Fibroblast of skin of scalp (primary cell): ENCODE measurements around the gene MYO16.

ENCODE experiments used
- DNase-seq: peaks from one replicate; pipeline ENCODE4 v3.0.0-alpha.2; 2013

The MYO16 gene

GRCh38 chr13:108663710-108664109 lies 34.3 kb downstream of the MYO16 start:
- DNase-seq: no peak

- DNase-seq: no peak
These were observed 37.8 kb downstream of the MYO16 start for GRCh38 chr13:108667205-108667604.

- no peak for DNase-seq
These were observed 40.0 kb downstream of the MYO16 start for GRCh38 chr13:108669381-108669780.

DNA sequence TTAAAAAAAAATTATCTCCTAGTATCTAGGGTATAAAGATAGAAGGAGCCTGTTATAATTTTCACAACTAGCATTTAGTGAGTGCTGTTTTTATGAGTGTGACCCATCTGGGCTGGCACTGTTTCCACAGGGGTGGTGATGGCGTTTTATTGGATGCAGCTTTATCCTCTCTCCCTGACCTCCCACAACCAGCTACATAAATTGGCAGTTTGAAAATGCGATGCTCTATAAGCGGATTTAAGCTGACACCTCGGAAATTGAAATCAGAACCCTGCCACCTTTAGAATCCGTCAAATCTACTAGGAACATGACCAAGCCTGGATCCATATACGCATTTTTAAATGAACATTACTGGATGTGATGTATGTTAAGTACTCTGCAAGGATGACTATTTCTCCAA lies 44.9 kb downstream of the MYO16 start:
- no peak for DNase-seq

DNA sequence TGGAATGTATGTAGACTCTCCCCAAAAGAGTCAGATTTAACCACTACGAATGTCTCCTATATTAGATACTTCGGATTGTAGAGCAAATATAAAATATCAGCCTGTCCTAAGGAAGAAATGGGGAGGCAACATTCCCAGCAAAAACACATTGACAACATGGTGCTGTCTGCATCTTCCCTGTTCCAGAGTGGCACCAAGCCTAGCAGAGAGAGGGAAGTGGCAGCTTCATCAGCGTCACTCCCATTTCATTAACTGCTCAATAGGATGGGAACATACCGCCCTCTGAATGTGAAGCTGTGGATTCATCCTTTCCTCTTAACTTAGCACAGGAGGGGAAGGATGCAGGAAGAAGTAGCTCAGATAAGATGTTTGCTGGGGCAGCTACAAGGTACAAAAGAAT lies 45.4 kb downstream of the MYO16 start:
- DNase-seq: no peak

DNA sequence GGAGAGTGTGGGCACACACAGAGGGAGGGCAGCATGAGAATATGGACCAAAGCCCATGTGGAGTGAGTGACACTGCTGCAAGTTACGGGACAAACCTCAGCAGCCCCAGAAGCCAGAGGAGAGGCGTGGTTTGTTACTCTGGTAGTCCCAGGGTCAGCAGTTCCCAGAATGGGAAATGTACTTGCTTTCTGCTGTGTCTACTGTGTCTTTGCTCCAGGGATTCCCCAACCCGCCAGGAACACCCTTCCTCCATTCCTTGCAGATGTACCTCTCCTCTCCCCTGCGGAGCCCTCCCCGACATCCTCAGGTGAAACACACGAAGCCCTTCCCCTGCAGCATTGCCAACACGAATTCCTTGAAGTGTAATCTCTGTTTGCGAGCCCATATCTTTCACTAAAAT lies 47.2 kb downstream of the MYO16 start:
- DNase-seq: no peak

DNA sequence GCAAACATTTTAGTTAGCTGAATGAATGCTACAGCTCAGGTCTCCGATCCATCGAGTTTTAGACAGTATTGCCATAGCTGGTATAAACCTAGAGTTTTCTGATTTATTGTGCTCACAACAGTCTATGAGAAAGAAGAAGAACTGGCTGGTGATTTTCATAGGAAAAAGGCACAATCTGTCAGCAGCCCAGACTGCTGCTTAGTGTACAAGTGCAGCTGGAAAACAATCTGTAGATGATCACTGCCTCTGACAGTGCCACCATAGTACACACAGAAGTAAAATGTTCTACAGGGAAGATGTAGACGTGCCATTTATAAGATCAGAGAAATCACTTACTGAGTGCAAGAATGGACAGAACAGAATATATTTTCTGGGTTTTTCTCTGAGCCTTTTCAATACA lies 48.4 kb downstream of the MYO16 start:
- DNase-seq: no peak

- DNase-seq: peak; percentile 58
These were observed 50.6 kb downstream of the MYO16 start for GRCh38 chr13:108680011-108680410.

GRCh38 chr13:108681986-108682575 lies 52.7 kb downstream of the MYO16 start:
- DNase-seq: peak; percentile 82

DNA sequence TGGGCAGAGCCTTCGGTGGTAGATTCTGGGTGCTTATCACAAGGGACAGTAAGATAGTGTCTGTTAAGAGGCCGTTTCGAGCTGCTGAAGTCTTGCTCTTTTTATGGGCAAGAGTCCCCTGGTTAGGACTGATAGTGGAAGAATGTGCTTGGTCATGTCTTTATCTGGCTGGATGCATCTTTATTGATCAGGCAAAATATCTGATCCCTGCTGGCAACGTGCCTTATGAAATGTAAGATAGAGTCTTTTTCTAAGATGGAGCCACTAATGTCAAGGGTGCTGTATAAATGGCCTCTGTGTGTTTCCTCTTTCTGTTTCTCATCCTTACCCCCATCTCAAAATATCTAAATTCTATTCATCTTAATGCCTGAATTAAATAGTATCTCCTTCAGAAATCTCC lies 53.3 kb downstream of the MYO16 start:
- no peak for DNase-seq

- DNase-seq: no peak
These were observed 56.6 kb downstream of the MYO16 start for GRCh38 chr13:108686027-108686426.

DNA sequence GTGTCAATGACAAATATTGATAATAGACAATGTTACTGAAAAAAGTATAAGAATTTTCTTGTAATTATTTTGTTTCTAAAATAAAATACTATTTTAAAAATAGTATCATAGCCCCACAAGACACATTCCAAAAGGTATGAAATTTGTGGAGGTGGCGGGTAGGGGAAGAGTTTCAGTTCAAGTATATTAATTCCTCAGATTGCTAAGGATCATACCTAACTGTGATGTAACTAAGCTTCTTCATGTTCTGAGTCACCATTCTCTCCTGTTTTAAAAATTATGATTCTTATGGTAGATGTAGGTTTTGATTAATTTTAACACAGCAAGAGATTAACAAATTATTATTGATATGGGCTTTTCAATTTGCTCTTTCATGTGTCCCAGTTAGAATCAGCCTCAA lies 61.3 kb downstream of the MYO16 start:
- DNase-seq: no peak

- DNase-seq: peak; percentile 51
These were observed 71.2 kb downstream of the MYO16 start for GRCh38 chr13:108700422-108701170.

GRCh38 chr13:108702171-108702570 lies 72.8 kb downstream of the MYO16 start:
- DNase-seq: no peak

DNA sequence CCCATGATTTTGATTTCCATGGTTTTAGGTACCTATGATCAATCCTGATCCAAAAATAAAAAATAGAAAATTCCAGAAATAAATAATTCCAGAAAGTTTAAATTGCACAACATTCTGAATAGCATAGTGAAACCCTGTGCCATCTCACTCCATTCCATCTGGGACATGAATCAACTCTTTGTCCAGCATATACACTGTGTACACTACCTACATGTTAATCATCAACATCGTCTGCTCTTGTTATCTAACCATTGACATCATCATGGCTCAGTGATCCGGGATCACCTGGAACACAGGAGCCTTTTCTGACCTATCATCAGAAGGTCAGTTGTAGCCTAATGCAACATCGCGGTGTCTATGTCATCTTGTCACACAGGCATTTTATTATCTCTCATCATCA lies 75.6 kb downstream of the MYO16 start:
- DNase-seq: no peak

GRCh38 chr13:108707584-108707983 lies 78.2 kb downstream of the MYO16 start:
- DNase-seq: no peak

GRCh38 chr13:108708921-108709320 lies 79.5 kb downstream of the MYO16 start:
- DNase-seq: peak; percentile 17

- no peak for DNase-seq
These were observed 82.0 kb downstream of the MYO16 start for GRCh38 chr13:108711386-108711785.

- no peak for DNase-seq
These were observed 96.1 kb downstream of the MYO16 start for GRCh38 chr13:108725471-108725870.

- no peak for DNase-seq
These were observed 99.0 kb downstream of the MYO16 start for GRCh38 chr13:108728370-108728769.

- peak; percentile 18 for DNase-seq
These were observed 103.7 kb downstream of the MYO16 start for GRCh38 chr13:108733022-108733560.

GRCh38 chr13:108734676-108735075 lies 105.3 kb downstream of the MYO16 start:
- DNase-seq: no peak

DNA sequence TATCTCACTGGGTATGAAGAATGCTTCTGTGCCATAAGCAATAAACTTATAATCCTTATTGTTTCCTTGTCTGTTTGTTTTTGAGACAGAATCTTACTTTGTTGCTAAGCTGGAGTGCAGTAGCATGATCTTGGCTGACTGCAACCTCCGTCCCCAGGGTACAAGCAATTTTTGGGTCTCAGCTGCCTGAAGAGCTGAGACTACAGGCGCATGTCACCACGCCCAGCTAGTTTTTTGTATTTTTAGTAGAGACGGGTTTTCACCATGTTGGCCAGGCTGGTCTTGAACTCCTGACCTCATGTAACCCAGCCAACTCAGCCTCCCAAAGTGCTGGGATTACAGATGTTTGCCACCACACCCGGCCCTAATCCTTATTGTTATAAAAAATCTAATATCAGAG lies 112.5 kb downstream of the MYO16 start:
- DNase-seq: no peak

DNA sequence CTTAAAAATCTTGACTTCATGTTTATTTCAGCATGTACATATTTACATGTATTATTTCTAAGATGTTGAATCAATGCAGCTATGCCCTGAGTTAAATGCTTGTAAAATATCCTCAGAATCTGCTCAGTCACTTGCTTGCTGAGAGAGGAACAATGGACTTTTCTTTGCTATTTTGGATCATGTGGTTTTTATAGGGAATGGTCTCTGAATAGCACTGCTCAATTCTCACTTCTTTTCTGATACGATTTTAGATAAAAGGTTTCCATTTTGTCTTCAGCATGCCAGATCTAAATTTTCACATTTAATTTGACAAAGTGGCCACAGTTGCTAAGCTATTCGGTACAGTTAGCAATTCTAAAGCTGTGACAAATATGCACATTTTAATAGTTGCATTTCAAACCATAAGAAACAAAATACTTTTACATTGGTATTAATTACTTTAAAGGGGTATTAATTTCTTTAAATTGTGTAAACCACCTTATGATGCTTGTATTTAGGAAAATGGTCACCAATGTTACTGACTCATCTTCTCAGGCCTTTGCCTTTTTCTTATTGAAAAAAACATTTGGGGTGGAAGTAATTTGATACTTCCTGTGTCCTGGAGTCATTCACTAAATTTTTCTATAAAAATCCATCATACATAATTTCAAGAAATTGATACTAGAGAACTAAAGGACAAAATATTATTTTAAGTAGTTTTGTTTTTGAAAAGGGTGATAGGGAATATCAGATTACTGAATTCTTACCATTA lies 113.5 kb downstream of the MYO16 start:
- DNase-seq: no peak
